Vagina (tissue), 2 donors: Measurements from ENCODE around the gene FGD2. TPM values are rescaled to one million over a fixed set of nuclear protein-coding genes. Genes with fewer than 3 reads are reported as not detected.

Experiments
- DNase-seq, 2 donors: peaks; one replicate each; pipeline ENCODE4 v3.0.0-alpha.2; 2017; ENCODE audit errors: extremely low spot score in 2 of 2
- H3K27ac ChIP-seq: fragments of 200-600 bp; sonication (generic); one replicate; pipeline ENCODE4 v1.5.1; 2019
- H3K27me3 ChIP-seq: fragments of 200-600 bp; sonication (generic); one replicate; pipeline ENCODE4 v1.5.1; 2019
- H3K36me3 ChIP-seq, 2 donors: fragments of 200-600 bp; sonication (generic); one replicate each; pipeline ENCODE4 v1.5.1; 2017 to 2019
- H3K4me1 ChIP-seq: fragments of 200-600 bp; sonication (generic); one replicate; pipeline ENCODE4 v1.5.1; 2019
- H3K4me3 ChIP-seq, 2 donors: fragments of 200-600 bp; sonication (generic); 1 replicate in 1 of 2; 2 replicates in 1 of 2; pipeline ENCODE4 v1.5.1; 2016 to 2019
- H3K9me3 ChIP-seq: fragments of 200-600 bp; sonication (generic); one replicate; pipeline ENCODE4 v1.5.1; 2019
- POLR2A ChIP-seq, 2 donors: fragments of 450-650 bp; IDR thresholded peaks; one replicate each; pipeline ENCODE4 v1.6.1; 2017; ENCODE audit warnings: antibody characterized with exemption in 2 of 2, mild to moderate bottlenecking in 2 of 2, moderate library complexity in 2 of 2
- POLR2AphosphoS5 ChIP-seq, 2 donors: sonication (generic); formaldehyde crosslinking; IDR thresholded peaks; one replicate each; pipeline ENCODE4 v1.9.0; 2017; ENCODE audit warnings: antibody characterized with exemption in 2 of 2, mild to moderate bottlenecking in 2 of 2, low read depth in 1 of 2; ENCODE audit not compliant: insufficient read depth in 1 of 2
- intact Hi-C: fragments of 100-400 bp; cut with DNase I; formaldehyde crosslinking; loops from one replicate; pipeline ENCODE4 v1.15.1; 2023
- total RNA-seq: library from RNA; depleted of rRNA; stranded (reverse); fragments of >200 nt; gene quantifications from one replicate; pipeline ENCODE4 v1.2.3, GENCODE V29; 2016
- TF ChIP-seq, protein P1 (sequence below), 3 experiments: fragments of 450-650 bp in 2 of 3; fragments of 200-600 bp in 1 of 3; sonication (generic) in 1 of 3; IDR thresholded peaks; one replicate each; pipeline ENCODE4 v1.5.1; 2017 to 2019; ENCODE audit warnings: antibody characterized with exemption in 3 of 3, mild to moderate bottlenecking in 2 of 3, moderate library complexity in 2 of 3

The FGD2 gene
- total RNA-seq, 1 donor from 2014 or later = 20.4 TPM

DNA sequence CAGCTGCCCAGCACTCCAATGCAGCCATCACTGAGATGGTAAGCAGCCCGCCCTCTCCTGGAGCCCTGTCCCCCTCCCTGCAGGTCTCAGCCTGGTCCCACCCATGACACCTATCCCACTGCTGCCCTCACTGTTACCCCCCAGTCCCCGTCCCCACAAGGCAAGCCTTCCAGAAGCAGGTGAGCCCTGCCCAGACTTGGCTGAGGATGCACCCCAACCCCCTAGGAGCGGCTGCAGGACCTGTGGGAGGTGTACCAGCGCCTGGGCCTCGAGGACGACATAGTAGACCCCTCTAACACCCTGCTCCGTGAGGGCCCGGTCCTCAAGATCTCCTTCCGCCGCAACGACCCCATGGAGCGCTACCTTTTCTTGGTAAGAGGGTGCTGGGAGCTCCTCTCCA lies 9.2 kb downstream of the FGD2 start:
- intact Hi-C loops = no loop called here
- H3K27me3 ChIP-seq = no peaks in the 10 kb centered on the region
- TF ChIP-seq POLR2A (IDR thresholded peaks at IDR 0.05) = no peak
- TF ChIP-seq, protein P1, sequence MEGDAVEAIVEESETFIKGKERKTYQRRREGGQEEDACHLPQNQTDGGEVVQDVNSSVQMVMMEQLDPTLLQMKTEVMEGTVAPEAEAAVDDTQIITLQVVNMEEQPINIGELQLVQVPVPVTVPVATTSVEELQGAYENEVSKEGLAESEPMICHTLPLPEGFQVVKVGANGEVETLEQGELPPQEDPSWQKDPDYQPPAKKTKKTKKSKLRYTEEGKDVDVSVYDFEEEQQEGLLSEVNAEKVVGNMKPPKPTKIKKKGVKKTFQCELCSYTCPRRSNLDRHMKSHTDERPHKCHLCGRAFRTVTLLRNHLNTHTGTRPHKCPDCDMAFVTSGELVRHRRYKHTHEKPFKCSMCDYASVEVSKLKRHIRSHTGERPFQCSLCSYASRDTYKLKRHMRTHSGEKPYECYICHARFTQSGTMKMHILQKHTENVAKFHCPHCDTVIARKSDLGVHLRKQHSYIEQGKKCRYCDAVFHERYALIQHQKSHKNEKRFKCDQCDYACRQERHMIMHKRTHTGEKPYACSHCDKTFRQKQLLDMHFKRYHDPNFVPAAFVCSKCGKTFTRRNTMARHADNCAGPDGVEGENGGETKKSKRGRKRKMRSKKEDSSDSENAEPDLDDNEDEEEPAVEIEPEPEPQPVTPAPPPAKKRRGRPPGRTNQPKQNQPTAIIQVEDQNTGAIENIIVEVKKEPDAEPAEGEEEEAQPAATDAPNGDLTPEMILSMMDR (IDR thresholded peaks at IDR 0.05) = no peak
- no peak for TF ChIP-seq POLR2AphosphoS5 (IDR thresholded peaks at IDR 0.05; ENCODE audit: insufficient read depth in 1 of 2, low read depth in 1 of 2)
- H3K36me3 ChIP-seq = no peaks in the 10 kb centered on the region
- H3K4me3 ChIP-seq = no peak overlapping the region
- H3K9me3 ChIP-seq = no peaks in the 10 kb centered on the region
- H3K4me1 ChIP-seq = peaks cover 18% of the 10 kb centered on the region
- DNase-seq = no peak
- no peak overlapping the region for H3K27ac ChIP-seq

DNA sequence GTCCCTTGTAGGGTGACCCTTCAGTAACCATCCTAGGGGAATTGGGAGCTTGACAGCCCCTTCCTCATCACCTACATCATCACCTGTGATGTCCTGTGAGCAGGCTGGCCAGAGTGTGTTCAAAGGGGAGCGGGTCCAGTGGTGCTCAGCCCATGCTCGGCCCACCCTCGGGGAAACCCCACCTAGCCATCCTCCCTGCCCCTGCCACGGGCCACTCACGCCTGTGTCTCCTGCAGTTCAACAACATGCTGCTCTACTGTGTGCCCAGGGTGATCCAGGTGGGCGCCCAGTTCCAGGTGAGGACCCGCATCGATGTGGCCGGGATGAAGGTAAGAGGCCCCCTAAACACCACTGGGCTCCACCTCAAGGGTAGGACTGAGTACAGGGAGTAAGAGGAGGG lies 10.1 kb downstream of the FGD2 start:
- TF ChIP-seq, protein P1 (IDR thresholded peaks at IDR 0.05) = no peak
- TF ChIP-seq POLR2AphosphoS5 (IDR thresholded peaks at IDR 0.05; ENCODE audit: insufficient read depth in 1 of 2, low read depth in 1 of 2) (no peak), POLR2A (IDR thresholded peaks at IDR 0.05) (no peak)
- no peak for DNase-seq
- intact Hi-C loops = no loop called here
- Histone ChIP-seq H3K4me1 (peaks cover 18% of the 10 kb centered on the region), H3K36me3 (no peaks in the 10 kb centered on the region), H3K27me3 (no peaks in the 10 kb centered on the region), H3K9me3 (no peaks in the 10 kb centered on the region), H3K4me3 (no peak overlapping the region), H3K27ac (no peak overlapping the region)

DNA sequence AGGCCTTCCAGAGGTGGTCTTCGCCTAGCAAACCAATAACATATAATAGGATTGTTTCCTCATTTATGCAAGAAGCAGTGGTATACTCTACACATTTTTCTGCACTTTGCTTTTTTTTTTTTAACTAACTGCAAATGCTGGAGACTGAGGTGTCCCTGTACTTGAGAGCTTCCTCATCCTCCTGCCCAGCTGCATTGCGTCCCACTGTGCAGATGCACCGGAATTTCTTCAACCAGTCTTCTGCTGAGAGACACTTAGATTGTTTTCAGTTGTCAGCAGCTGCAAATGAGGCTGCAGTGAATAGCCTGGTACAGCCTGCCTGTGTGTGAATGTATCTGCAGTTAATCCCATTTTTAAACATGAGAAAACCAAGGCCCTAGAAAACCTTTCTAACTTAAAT lies 11.5 kb downstream of the FGD2 start:
- TF ChIP-seq POLR2A (IDR thresholded peaks at IDR 0.05) = no peak
- Histone ChIP-seq H3K27me3 (no peaks in the 10 kb centered on the region), H3K4me1 (peaks cover 18% of the 10 kb centered on the region), H3K9me3 (no peaks in the 10 kb centered on the region), H3K4me3 (no peak overlapping the region), H3K36me3 (no peaks in the 10 kb centered on the region), H3K27ac (no peak overlapping the region)
- intact Hi-C loops = no loop called here
- DNase-seq = no peak

DNA sequence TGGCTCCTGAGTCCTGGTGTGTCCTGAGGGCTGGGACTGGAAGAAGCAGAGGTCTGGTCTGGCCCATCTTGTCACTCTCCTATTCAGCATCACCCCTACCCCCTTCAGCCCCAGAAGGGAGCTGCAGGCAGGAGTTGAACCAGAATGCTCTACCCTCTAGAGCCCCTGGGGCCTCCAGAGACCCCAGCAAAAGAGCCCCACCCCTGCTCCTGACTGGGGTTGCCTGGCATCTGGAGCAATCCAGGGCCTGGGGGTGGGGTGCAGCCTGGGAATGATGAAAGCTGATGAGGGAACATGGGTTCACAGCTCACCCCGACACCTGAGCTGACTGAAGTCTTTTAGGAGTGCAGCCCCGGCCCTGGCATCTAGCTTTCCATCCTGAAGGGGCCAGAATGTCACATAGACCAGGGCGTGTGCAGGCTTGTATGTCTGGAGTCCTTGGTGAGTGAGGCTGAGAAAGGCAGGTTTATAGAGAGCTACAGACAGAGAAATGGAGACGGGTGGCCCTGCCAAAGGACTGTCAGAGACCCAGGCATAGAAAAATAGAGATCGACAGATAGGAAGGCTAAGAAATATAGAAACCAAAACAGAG lies 12.2 kb downstream of the FGD2 start:
- intact Hi-C loops = loop anchor here (2.0 kb wide), 1 partner anchor 133 kb away; the partner anchor contains the start of gene C6orf89
- TF ChIP-seq POLR2A (IDR thresholded peaks at IDR 0.05) = no peak
- TF ChIP-seq, protein P1 (IDR thresholded peaks at IDR 0.05) = no peak
- no peak for TF ChIP-seq POLR2AphosphoS5 (IDR thresholded peaks at IDR 0.05; ENCODE audit: insufficient read depth in 1 of 2, low read depth in 1 of 2)
- no peak for DNase-seq
- Histone ChIP-seq H3K27ac (peak overlapping the region; percentile 52), H3K9me3 (no peaks in the 10 kb centered on the region), H3K4me1 (peaks cover 22% of the 10 kb centered on the region), H3K27me3 (no peaks in the 10 kb centered on the region), H3K4me3 (no peak overlapping the region), H3K36me3 (no peaks in the 10 kb centered on the region)

DNA sequence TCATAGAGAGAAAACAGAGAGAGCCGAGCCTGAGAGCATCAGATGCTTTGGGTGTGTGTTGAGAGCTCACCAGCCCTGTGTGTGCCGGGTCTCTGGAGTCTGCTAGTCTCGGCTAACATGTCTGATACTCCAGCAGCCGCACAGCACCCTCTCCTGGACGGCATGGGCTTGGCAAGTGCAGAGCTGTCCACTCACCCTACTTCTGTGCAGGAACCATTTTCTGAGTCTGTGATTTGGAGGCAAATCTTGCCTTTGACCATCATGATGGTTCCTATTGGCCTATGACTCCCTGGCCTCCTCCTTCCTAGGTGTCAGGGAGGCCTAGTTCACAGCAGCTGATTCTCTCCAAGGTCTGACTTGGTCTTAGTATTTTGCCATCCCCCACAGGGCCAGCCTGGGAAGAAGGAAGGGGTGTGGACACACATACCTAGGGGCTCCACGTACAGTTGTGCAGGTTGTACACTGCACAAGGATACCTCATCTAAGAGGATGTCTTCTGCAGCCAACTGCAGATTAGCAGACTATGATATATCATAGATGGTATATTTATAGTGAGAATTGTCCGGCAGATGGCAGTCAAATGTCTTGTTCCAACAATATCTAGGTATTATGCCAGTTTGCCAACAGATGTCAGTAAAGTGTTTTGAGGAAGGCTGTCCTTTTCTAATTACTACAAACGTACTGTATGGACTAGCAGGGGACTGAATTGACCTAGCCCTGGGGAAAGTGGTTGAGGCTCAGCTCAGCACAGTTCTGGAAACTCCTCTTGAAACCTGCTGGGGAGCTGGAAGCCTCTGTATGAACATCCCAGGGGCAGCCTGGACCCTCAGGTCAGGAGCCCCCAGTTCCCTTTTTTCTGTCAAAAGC lies 13.0 kb downstream of the FGD2 start:
- H3K4me1 ChIP-seq = peaks cover 27% of the 10 kb centered on the region
- no peaks in the 10 kb centered on the region for H3K9me3 ChIP-seq
- H3K36me3 ChIP-seq = no peaks in the 10 kb centered on the region
- no peak for DNase-seq
- peak overlapping the region; percentile 52 for H3K27ac ChIP-seq
- no peaks in the 10 kb centered on the region for H3K27me3 ChIP-seq
- intact Hi-C loops = loop anchor here (2.0 kb wide), 1 partner anchor 134 kb away; the partner anchor contains the start of gene C6orf89
- no peak overlapping the region for H3K4me3 ChIP-seq
- peak in 1 of 2 donors; percentile 36 for TF ChIP-seq POLR2AphosphoS5 (IDR thresholded peaks at IDR 0.05; ENCODE audit: insufficient read depth in 1 of 2, low read depth in 1 of 2)
- TF ChIP-seq POLR2A (IDR thresholded peaks at IDR 0.05) = no peak
- TF ChIP-seq, protein P1 (IDR thresholded peaks at IDR 0.05) = peak; percentile 86 to 97 (median 94)
